Brain microvascular endothelial cell (primary cell): Measurements from ENCODE around the gene FBLN5.

ENCODE experiments used
- DNase-seq: peaks from one replicate; pipeline ENCODE4 v3.0.0-alpha.2; 2020
- H3K27ac ChIP-seq: fragments of 250-450 bp; sonication (Bioruptor Pico); 2 replicates; pipeline ENCODE4 v1.5.1; 2020; ENCODE audit warnings: mild to moderate bottlenecking, moderate library complexity
- H3K27me3 ChIP-seq: fragments of 250-450 bp; sonication (Bioruptor Pico); replicated peaks from 2 replicates; pipeline ENCODE4 v1.5.1; 2020; ENCODE audit warnings: mild to moderate bottlenecking
- H3K36me3 ChIP-seq: fragments of 250-450 bp; sonication (Bioruptor Pico); replicated peaks from 2 replicates; pipeline ENCODE4 v1.5.1; 2020; ENCODE audit warnings: mild to moderate bottlenecking
- H3K4me3 ChIP-seq: 2 replicates; pipeline ENCODE4 v1.5.1; 2011; ENCODE audit warnings: low read depth, mild to moderate bottlenecking, control low read depth, low read length, moderate library complexity
- CTCF ChIP-seq: IDR thresholded peaks from 2 replicates; pipeline ENCODE4 v1.5.1; 2011; ENCODE audit warnings: low read depth, mild to moderate bottlenecking, moderate library complexity, low read length, control low read depth, inconsistent platforms; ENCODE audit errors: missing control alignments
- in situ Hi-C: cut with HindIII; loops from 2 replicates; pipeline ENCODE4 v1.10.0; 2017; ENCODE audit warnings: low sequenced_read_pairs, low pct_ligation_motif_present

The FBLN5 gene

GRCh38 chr14:91897106-91897701, 50.3 kb downstream of the FBLN5 start:
- no peak overlapping the region for H3K27ac ChIP-seq
- no peaks in the 10 kb centered on the region for H3K27me3 ChIP-seq
- in situ Hi-C loops: no loop called here
- DNase-seq: no peak
- no peak for TF ChIP-seq CTCF
- H3K4me3 ChIP-seq: no peak overlapping the region
- no peaks in the 10 kb centered on the region for H3K36me3 ChIP-seq

GRCh38 chr14:91896419-91896818, 51.1 kb downstream of the FBLN5 start:
- Histone ChIP-seq H3K4me3 (no peak overlapping the region), H3K36me3 (no peaks in the 10 kb centered on the region), H3K27me3 (no peaks in the 10 kb centered on the region), H3K27ac (no peak overlapping the region)
- no peak for DNase-seq
- no peak for TF ChIP-seq CTCF
- in situ Hi-C loops: no loop called here

GRCh38 chr14:91893669-91894068, 53.8 kb downstream of the FBLN5 start:
- TF ChIP-seq CTCF: no peak
- DNase-seq: no peak
- Histone ChIP-seq H3K27me3 (no peaks in the 10 kb centered on the region), H3K27ac (no peak overlapping the region), H3K36me3 (no peaks in the 10 kb centered on the region), H3K4me3 (no peak overlapping the region)
- in situ Hi-C loops: no loop called here

- Histone ChIP-seq H3K36me3 (no peaks in the 10 kb centered on the region), H3K4me3 (no peak overlapping the region), H3K27ac (no peak overlapping the region), H3K27me3 (no peaks in the 10 kb centered on the region)
- TF ChIP-seq CTCF: peak; percentile 63
- no peak for DNase-seq
- in situ Hi-C loops: no loop called here
These were observed 54.5 kb downstream of the FBLN5 start for GRCh38 chr14:91893007-91893406.

- H3K27ac ChIP-seq: no peak overlapping the region
- no peaks in the 10 kb centered on the region for H3K27me3 ChIP-seq
- no peak for DNase-seq
- in situ Hi-C loops: no loop called here
- H3K4me3 ChIP-seq: no peak overlapping the region
- TF ChIP-seq CTCF: no peak
- no peaks in the 10 kb centered on the region for H3K36me3 ChIP-seq
These were observed 55.7 kb downstream of the FBLN5 start for GRCh38 chr14:91891721-91892220.

- in situ Hi-C loops: no loop called here
These were observed 56.4 kb downstream of the FBLN5 start for GRCh38 chr14:91891101-91891500.

More at GRCh38 chr14:91891101-91891500, 56.4 kb downstream of the FBLN5 start:
- TF ChIP-seq CTCF: no peak
- H3K27me3 ChIP-seq: no peaks in the 10 kb centered on the region
- H3K4me3 ChIP-seq: no peak overlapping the region
- no peaks in the 10 kb centered on the region for H3K36me3 ChIP-seq
- DNase-seq: no peak
- no peak overlapping the region for H3K27ac ChIP-seq
